Activated CD4-positive, alpha-beta memory T cell treated with anti-CD3 and anti-CD28 coated beads, Interleukin-2, amount 10 ng/mL, durations not matched to agents 7 days and 5 days (primary cell): Measurements from ENCODE around the gene CDH24. TPM values are rescaled to one million over a fixed set of nuclear protein-coding genes. Genes with fewer than 3 reads are reported as not detected.

ENCODE experiments used
- CTCF ChIA-PET: fragments of 350-600 bp; sonication (Branson Sonifier 250); formaldehyde crosslinking; loops from one replicate; lab custom pipeline; 2021; ENCODE audit warnings: antibody characterized with exemption, inconsistent platforms; lab: Charles Lee
- POLR2A ChIA-PET: fragments of 350-600 bp; sonication (Branson Sonifier 250); formaldehyde crosslinking; loops from one replicate; lab custom pipeline; 2021; ENCODE audit warnings: antibody characterized with exemption; lab: Charles Lee
- DNase-seq: peaks from one replicate; pipeline ENCODE4 v3.0.0-alpha.2; 2020
- H3K27ac Mint-ChIP-seq: one replicate; pipeline ENCODE4 v1.8.0; 2021; ENCODE audit warnings: mild to moderate bottlenecking, mixed read lengths
- H3K27me3 Mint-ChIP-seq: one replicate; pipeline ENCODE4 v1.8.0; 2021; ENCODE audit warnings: mixed read lengths
- H3K36me3 Mint-ChIP-seq: one replicate; pipeline ENCODE4 v1.8.0; 2021; ENCODE audit warnings: low read depth, mixed read lengths
- H3K4me1 Mint-ChIP-seq: one replicate; pipeline ENCODE4 v1.8.0; 2021; ENCODE audit warnings: mixed read lengths
- H3K4me3 Mint-ChIP-seq: one replicate; pipeline ENCODE4 v1.8.0; 2021; ENCODE audit warnings: mild to moderate bottlenecking, mixed read lengths
- H3K9me3 Mint-ChIP-seq: one replicate; pipeline ENCODE4 v1.8.0; 2021; ENCODE audit warnings: mixed read lengths
- total RNA-seq, 2 experiments: library from RNA; stranded (reverse); gene quantifications; one replicate each; pipeline ENCODE4 v1.2.3, GENCODE V29; 2021

Gene CDH24
- total RNA-seq, 2 experiments from 2014 or later: 1.6 to 2.0 TPM

DNA sequence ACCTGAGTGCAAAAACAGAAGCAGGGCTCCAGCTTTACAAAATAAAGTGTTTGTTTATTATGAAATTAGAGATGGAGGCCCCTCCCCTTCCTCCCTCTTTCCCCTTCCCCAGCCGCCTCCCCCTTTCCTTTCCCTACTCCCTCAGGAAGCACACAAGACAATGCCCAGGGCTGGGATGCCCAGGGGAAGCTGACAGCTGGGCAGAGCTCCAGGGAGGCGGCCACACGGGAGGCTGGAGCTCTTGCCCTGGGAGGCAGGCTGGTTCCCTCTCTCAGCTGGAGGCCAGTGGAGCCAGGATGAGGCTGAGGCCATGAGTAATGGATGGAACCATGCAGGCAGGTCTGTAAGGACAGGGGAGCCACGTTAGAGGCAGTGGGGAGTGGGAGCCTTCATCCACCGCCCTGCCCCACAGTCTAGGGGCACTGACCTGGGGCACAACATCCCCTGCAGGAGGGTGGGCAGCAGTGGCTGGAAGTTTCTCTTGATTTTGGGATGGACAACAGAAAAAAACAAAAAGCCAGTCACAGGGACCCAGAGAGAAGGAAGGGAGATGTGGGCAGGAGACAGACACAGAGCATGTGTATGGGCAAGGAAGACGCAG lies 10.2 kb downstream of the CDH24 start:
- H3K27me3 Mint-ChIP-seq: no peaks in the 10 kb centered on the region
- CTCF ChIA-PET: interaction anchor here (1.1 kb wide), 1 partner anchor 12 kb away, joined by 3 read pairs; no protein-coding TSS in a partner anchor
- no peaks in the 10 kb centered on the region for H3K9me3 Mint-ChIP-seq
- DNase-seq: no peak
- POLR2A ChIA-PET: interaction anchor here (1.5 kb wide), 1 partner anchor 41 kb away, joined by 4 read pairs; no protein-coding TSS in a partner anchor
- H3K27ac Mint-ChIP-seq: no peak overlapping the region
- no peak overlapping the region for H3K4me3 Mint-ChIP-seq
- H3K4me1 Mint-ChIP-seq: no peaks in the 10 kb centered on the region
- no peaks in the 10 kb centered on the region for H3K36me3 Mint-ChIP-seq

DNA sequence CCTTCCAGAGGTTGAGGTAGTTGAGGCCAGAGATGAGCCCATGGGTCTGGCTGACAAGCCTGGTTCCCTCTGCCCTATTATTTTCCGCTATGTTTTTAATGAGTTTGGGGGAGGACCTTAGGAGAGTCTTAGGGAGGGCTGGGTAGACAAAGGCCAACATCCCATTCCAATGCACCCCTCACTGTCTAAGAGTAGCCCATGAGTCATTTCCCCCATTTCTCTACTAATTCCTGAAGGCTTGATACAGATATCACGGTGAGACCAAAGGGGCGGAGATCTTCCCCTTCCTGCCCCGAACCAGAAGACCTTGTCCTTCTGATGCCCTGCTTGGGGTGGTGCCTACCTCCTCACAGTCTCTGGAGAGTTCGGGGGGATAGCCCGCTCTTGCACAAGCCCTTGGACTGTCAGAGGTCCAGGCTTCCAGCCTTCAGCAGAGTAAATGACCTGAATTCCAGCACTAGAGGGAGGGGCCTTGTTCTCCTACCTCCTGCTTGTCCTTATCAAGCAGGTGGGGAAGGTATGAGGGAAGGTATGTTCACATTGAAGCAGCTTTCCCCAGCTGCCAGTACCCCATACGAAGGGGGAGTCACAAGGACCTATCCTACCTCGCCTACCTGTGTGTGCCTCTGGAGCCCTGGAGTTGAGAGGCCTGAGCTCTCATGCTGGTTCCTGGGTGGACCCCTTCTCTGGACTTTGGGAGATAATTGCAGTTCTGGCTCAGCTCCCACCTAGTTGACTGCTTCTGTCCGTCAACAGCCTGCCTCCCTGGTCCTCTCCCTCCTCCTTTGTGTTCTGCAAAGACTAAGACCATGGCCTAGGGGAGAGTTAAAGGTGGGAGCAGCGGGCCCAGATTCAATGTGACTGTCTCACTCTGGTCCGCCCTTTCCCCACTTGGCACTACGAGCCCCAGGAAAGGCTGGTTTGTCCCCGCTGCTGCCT lies 11.6 kb downstream of the CDH24 start:
- no peaks in the 10 kb centered on the region for H3K9me3 Mint-ChIP-seq
- H3K36me3 Mint-ChIP-seq: no peaks in the 10 kb centered on the region
- POLR2A ChIA-PET: no interaction called here
- no peak overlapping the region for H3K4me3 Mint-ChIP-seq
- no peak for DNase-seq
- no peak overlapping the region for H3K27ac Mint-ChIP-seq
- H3K4me1 Mint-ChIP-seq: no peaks in the 10 kb centered on the region
- no peaks in the 10 kb centered on the region for H3K27me3 Mint-ChIP-seq
- CTCF ChIA-PET: interaction anchor here (1.0 kb wide), 1 partner anchor 23 kb away, joined by 3 read pairs; no protein-coding TSS in a partner anchor

DNA sequence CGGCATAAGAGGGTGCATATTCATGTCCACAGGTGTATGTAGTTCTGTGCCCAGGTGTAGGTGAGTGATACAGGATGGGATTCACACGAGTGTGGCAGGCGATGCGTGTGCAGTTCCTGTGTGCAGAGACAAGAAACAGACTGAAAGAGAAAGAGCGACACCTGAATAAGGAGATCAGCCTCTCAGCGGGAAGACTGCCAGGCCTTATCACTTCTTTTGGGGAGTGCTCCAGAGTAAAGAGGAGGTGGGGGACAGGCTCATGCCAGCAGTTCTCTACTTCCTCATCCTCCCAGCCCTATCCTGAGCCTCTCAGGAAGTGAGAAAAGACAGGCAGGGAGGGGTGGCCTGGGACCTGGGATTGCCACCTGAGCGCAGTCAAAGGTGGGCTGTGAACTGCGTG lies 12.5 kb downstream of the CDH24 start:
- H3K27ac Mint-ChIP-seq: no peak overlapping the region
- no peaks in the 10 kb centered on the region for H3K36me3 Mint-ChIP-seq
- no peaks in the 10 kb centered on the region for H3K27me3 Mint-ChIP-seq
- H3K4me1 Mint-ChIP-seq: no peaks in the 10 kb centered on the region
- CTCF ChIA-PET: no interaction called here
- POLR2A ChIA-PET: no interaction called here
- no peak for DNase-seq
- H3K4me3 Mint-ChIP-seq: no peak overlapping the region
- H3K9me3 Mint-ChIP-seq: no peaks in the 10 kb centered on the region

DNA sequence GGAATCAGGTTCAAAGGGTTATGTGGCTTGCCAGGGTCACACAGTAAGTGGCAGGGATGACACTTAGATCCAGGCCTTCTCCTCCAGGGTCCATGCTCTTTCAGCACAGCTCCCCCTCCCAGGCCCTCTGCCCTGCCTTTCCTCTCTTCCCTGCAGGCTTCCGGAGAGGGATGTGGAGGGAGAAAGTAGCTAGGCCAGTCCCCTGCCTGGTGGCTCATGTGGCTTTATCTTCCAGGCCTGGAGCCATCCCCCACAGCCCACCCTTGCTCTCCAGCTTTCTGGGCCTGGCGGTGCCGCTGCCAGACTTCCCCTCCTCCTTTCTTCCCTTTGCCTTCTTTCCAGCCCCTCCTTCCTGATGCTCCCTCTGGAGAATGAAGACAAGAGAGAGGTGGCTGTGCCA lies 13.6 kb downstream of the CDH24 start:
- Mint-ChIP-seq H3K4me1 (no peaks in the 10 kb centered on the region), H3K9me3 (no peaks in the 10 kb centered on the region), H3K36me3 (no peaks in the 10 kb centered on the region), H3K27me3 (no peaks in the 10 kb centered on the region), H3K4me3 (no peak overlapping the region), H3K27ac (no peak overlapping the region)
- ChIA-PET CTCF (interaction anchor here (1.9 to 2.2 kb wide), 2 partner anchors 12 to 25 kb away, joined by 6 to 7 read pairs; no protein-coding TSS in a partner anchor), POLR2A (no interaction called here)
- DNase-seq: no peak

DNA sequence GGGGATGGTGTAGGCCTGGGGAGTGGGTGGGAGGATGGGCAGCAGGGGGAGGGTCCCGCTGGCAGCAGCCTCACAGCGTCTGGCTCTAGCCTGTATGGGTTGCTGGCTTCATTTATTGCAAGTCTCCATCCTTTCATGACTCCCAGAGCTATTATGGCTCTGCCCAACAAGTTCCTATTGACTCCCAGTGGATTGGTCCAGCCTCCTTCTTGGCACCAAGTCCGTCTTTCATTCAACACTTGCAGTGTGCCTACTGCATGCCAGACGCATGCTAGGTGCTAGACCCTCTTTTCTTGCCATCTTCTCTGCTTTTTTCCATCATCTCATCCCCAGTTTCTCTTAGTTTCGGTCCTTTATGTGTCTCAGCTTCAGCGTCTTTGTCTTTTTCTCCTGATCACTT lies 14.2 kb downstream of the CDH24 start:
- POLR2A ChIA-PET: interaction anchor here (1.2 kb wide), 1 partner anchor 37 kb away, joined by 5 read pairs; no protein-coding TSS in a partner anchor
- no peaks in the 10 kb centered on the region for H3K27me3 Mint-ChIP-seq
- CTCF ChIA-PET: interaction anchor here (1.9 to 2.2 kb wide), 2 partner anchors 13 to 26 kb away, joined by 6 to 7 read pairs; no protein-coding TSS in a partner anchor
- no peak overlapping the region for H3K4me3 Mint-ChIP-seq
- H3K36me3 Mint-ChIP-seq: no peaks in the 10 kb centered on the region
- H3K4me1 Mint-ChIP-seq: no peaks in the 10 kb centered on the region
- DNase-seq: no peak
- no peaks in the 10 kb centered on the region for H3K9me3 Mint-ChIP-seq
- no peak overlapping the region for H3K27ac Mint-ChIP-seq

DNA sequence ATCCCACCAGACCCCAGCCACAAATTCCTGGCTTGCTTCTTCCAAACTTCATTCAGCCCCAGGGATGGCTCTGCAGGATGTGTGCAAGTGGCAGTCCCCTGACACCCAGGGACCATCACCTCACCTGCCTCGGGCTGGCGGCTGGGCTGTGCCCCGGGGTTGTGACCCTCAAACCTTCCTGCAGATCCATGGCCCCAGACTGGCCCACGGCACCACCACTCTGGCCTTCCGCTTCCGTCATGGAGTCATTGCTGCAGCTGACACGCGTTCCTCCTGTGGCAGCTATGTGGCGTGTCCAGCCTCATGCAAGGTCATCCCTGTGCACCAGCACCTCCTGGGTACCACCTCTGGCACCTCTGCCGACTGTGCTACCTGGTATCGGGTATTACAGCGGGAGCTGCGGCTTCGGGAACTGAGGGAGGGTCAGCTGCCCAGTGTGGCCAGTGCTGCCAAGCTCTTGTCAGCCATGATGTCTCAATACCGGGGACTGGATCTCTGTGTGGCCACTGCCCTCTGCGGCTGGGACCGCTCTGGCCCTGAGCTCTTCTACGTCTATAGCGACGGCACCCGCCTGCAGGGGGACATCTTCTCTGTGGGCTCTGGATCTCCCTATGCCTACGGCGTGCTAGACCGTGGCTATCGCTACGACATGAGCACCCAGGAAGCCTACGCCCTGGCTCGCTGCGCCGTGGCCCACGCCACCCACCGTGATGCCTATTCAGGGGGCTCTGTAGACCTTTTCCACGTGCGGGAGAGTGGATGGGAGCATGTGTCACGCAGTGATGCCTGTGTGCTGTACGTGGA lies 15.0 kb downstream of the CDH24 start, which contains the start of gene PSMB11:
PSMB11 (plus strand) TSS at position 51 of the 804 bp plus-strand sequence; CDS start at position 65, 14 bp downstream.
- no peak within 1 kb of the TSS for H3K27ac Mint-ChIP-seq
- H3K27me3 Mint-ChIP-seq: no peaks in the 10 kb centered on the region
- no peak within 1 kb of the TSS for H3K4me3 Mint-ChIP-seq
- H3K4me1 Mint-ChIP-seq: no peaks in the 10 kb centered on the region
- POLR2A ChIA-PET: interaction anchor here (1.2 kb wide), 1 partner anchor 36 kb away, joined by 5 read pairs; no protein-coding TSS in a partner anchor
- H3K36me3 Mint-ChIP-seq: no peaks in the 10 kb centered on the region
- H3K9me3 Mint-ChIP-seq: no peaks in the 10 kb centered on the region
- no peak for DNase-seq
- CTCF ChIA-PET: interaction anchor here (1.9 to 2.2 kb wide), 2 partner anchors 14 to 27 kb away, joined by 6 to 7 read pairs; no protein-coding TSS in a partner anchor

DNA sequence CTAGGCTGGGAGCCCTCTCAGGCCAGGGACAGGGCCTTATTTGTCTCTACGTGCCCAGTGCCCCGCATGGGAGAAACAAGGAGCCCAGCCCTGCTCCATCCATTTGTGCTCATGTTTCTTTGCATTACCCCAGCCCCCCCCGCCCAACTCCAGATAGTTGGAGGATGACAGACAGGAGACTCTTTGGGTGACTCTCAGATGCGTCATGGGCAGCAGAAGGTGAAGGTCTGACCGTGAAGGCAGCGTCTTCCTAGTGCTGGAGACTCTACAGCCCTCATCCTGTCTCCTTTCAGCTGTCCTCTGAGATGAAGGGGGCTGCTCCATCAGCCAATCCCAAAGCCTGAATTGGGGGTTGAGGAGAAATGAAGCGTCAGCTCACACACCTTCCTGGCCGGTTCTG lies 15.6 kb downstream of the CDH24 start:
- Mint-ChIP-seq H3K27ac (no peak overlapping the region), H3K36me3 (no peaks in the 10 kb centered on the region), H3K4me1 (peaks cover under 1% of the 10 kb centered on the region), H3K9me3 (no peaks in the 10 kb centered on the region), H3K4me3 (no peak overlapping the region), H3K27me3 (no peaks in the 10 kb centered on the region)
- CTCF ChIA-PET: interaction anchor here (1.9 to 3.1 kb wide), 3 partner anchors 14 to 56 kb away, joined by 6 to 8 read pairs (median 7); no protein-coding TSS in a partner anchor
- POLR2A ChIA-PET: interaction anchor here (1.2 kb wide), 1 partner anchor 35 kb away, joined by 5 read pairs; no protein-coding TSS in a partner anchor
- no peak for DNase-seq

DNA sequence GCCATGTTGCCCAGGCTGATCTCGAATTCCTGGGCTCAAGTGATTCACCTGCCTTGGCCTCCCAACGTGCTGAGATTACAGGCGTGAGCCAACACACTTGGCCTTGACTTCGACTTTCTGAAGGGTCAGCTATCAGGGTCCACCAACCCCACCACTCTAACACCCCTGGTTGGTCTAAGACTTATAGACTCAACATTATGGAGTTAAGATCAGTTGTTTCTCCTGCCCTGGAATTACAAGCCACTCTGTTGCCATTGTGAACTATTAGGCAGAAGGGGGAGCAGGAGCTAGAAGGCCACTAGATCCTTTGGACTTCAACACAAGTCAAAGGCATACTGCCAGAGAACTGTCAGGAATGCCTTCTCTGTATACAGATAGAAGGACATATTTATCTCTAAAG lies 17.2 kb downstream of the CDH24 start:
- no peaks in the 10 kb centered on the region for H3K9me3 Mint-ChIP-seq
- H3K36me3 Mint-ChIP-seq: no peaks in the 10 kb centered on the region
- H3K4me1 Mint-ChIP-seq: peaks cover 10% of the 10 kb centered on the region
- H3K4me3 Mint-ChIP-seq: no peak overlapping the region
- no peak for DNase-seq
- H3K27me3 Mint-ChIP-seq: no peaks in the 10 kb centered on the region
- no peak overlapping the region for H3K27ac Mint-ChIP-seq
- POLR2A ChIA-PET: interaction anchor here (0.9 to 1.0 kb wide), 2 partner anchors 11 to 33 kb away, joined by 3 read pairs; no protein-coding TSS in a partner anchor
- CTCF ChIA-PET: interaction anchor here (0.6 to 3.1 kb wide), 5 partner anchors 13 to 221 kb away, joined by 3 to 8 read pairs (median 4); no protein-coding TSS in a partner anchor

DNA sequence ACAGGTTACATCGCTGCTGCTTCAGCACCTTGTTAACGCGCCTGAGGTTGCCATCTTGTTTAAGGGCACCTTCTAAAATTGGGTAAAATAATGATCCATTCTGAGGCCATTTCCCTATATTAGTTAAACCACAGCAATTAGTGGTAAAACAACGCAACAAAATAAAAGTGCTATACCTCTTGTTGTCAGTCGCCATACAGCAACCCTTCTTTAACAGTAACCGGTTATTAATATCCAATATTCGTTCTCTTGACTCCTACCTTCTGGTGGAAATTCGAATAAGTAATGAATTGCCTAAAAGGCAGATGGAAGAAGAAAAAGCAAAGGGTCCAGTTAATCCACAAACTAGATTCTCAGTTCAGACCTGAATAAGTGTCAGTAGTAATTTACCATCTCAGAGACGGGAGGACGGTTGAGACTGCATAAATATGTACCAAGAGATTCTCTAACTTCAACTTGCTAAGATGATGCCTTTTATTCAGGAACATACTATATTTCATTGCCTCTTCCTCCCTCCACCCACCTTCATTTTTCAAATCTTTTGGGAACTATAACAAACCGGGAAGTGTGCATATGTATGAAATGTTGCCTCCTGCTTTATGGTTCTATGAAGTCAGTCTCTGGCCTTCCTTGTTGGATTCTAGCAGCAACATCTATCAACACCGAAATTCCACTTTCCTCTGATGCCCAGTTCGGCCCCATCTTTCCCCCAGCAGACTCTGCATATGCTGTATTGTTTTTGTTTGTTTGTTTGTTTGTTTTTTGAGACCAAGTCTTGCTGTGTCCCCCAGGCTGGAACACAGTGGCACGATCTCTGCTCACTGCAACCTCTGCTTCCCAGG lies 21.8 kb downstream of the CDH24 start:
- peak overlapping the region; percentile 86 for H3K27ac Mint-ChIP-seq
- no peaks in the 10 kb centered on the region for H3K27me3 Mint-ChIP-seq
- ChIA-PET CTCF (interaction anchor here (2.1 to 2.6 kb wide), 4 partner anchors 23 to 163 kb away, joined by 5 to 16 read pairs (median 13); partner anchors contain the start of gene CDH24), POLR2A (interaction anchor here (1.5 to 2.6 kb wide), 4 partner anchors 27 to 106 kb away, joined by 6 to 37 read pairs (median 8); partner anchors contain the start of genes HAUS4 and PRMT5)
- no peaks in the 10 kb centered on the region for H3K9me3 Mint-ChIP-seq
- H3K4me1 Mint-ChIP-seq: peaks cover 36% of the 10 kb centered on the region
- H3K36me3 Mint-ChIP-seq: peaks cover 25% of the 10 kb centered on the region
- DNase-seq: no peak
- peak overlapping the region; percentile 72 for H3K4me3 Mint-ChIP-seq

DNA sequence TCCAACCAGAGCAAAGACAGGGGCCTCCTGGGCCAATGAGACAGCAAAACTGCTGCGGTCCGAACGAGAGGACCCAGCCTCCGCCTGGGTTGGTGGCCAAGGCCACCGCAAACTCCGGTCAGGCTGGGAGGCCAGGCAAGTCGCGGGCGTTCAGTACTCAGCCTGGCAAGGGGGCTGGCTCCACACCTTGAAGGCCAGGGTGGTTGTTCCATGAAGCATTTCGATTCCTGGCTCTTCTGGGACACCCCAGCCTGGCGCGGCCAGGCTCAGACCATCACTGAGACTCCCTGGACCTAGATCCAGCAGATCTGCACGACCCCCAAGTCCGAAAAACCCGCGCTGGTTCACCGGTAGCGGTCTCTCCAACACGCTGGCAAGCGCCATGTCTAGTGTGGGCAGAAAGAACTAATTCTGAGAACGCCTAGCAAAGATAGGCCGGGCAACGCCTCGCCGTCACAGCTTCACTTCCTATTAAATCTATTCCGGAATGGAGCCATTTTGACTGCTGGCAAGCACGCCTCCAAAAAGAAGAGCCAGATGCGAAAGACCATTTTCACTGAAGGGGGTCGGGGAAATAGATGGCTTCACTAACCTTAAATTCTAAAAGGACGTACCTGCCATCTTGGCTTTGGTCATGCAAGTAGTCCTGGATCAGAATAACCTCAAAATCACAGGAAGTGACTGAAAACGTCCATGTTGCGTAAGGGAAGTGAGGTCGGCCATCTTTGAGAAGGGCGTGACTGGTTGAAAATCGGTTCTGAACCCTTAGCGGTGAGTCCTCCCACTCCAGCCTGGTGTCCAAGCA lies 22.6 kb downstream of the CDH24 start, which contains the start of gene PSMB5:
PSMB5 (minus strand) TSS at position 403 of the 805 bp plus-strand sequence; CDS start at position 384, 19 bp downstream.
- H3K27ac Mint-ChIP-seq: peak within 1 kb of the TSS; percentile 86
- H3K4me1 Mint-ChIP-seq: peaks cover 36% of the 10 kb centered on the region
- H3K36me3 Mint-ChIP-seq: peaks cover 26% of the 10 kb centered on the region
- H3K27me3 Mint-ChIP-seq: no peaks in the 10 kb centered on the region
- ChIA-PET POLR2A (interaction anchor here (0.9 to 2.6 kb wide), 7 partner anchors 10 to 446 kb away, joined by 3 to 37 read pairs (median 7); partner anchors contain the start of genes ACIN1, C14orf119, DAD1 and HAUS4), CTCF (interaction anchor here (0.7 to 2.6 kb wide), 6 partner anchors 24 to 162 kb away, joined by 3 to 16 read pairs (median 10); partner anchors contain the start of gene CDH24)
- no peaks in the 10 kb centered on the region for H3K9me3 Mint-ChIP-seq
- H3K4me3 Mint-ChIP-seq: peak within 1 kb of the TSS; percentile 72
- peak; percentile 91 for DNase-seq
